22Rv1 (cell line): Measurements from ENCODE around the gene ZRANB2.
A peak's percentile ranks its signal among the peaks of the same experiment; 100 is the strongest.

Experiments used
- H3K27ac ChIP-seq: fragments of 450-650 bp; 2 replicates; pipeline ENCODE4 v1.5.1; 2017
- CTCF ChIP-seq: fragments of 450-650 bp; IDR thresholded peaks from 2 replicates; pipeline ENCODE4 v1.5.1; 2017; ENCODE audit warnings: mild to moderate bottlenecking
- ZFX ChIP-seq: fragments of 450-650 bp; IDR thresholded peaks from 2 replicates; pipeline ENCODE4 v1.6.1; 2017; ENCODE audit warnings: antibody characterized with exemption, borderline replicate concordance

Gene ZRANB2

DNA sequence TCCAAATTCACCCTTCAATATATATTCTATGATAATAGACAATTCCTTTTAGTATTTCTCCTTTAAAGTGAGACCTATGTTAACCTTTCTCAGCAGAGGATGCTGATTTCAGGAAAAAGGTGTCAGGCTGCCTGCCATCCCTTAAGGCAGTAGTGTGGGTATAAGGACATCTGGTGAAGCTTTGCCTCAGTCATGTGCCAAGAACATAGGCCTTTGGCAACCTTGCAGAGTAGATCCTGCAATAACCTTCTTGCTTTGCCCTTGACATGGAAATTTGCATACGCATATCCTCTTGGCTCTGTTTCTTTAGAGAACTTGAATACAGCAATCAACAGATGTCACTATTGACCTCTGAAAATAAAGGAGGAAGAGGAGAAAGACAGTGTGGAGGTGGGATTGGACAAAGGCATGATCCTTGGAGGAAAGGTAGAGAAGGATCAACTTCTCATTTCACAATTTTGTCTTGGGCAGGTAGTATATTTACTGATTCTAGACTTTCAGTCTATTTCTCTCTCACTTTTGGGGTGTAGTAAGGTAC, 21.1 kb upstream of the ZRANB2 start:
- H3K27ac ChIP-seq: no peak overlapping the region
- TF ChIP-seq ZFX (no peak), CTCF (no peak)

DNA sequence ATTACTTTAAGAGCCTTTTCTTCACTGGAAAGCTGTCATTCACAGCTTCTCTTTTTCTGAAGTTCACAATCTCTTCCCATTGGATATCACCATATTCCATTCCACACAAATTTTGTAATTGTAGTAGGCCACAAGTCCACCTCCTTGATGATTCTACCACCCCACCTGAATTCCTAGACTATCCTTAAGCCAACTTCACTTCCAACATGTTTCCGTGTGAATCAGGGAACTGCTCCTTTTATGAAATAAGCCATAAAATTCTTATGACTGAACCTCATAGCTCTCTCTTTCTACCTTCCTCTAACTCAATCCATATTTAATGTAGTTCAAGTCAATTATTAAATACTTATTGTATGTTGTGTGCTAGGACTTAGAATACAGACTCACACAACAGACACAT, 16.6 kb upstream of the ZRANB2 start:
- no peak overlapping the region for H3K27ac ChIP-seq
- TF ChIP-seq ZFX (no peak), CTCF (no peak)

- TF ChIP-seq ZFX (no peak), CTCF (no peak)
- H3K27ac ChIP-seq: no peak overlapping the region
These were observed 14.1 kb upstream of the ZRANB2 start for GRCh38 chr1:71094913-71095312.

DNA sequence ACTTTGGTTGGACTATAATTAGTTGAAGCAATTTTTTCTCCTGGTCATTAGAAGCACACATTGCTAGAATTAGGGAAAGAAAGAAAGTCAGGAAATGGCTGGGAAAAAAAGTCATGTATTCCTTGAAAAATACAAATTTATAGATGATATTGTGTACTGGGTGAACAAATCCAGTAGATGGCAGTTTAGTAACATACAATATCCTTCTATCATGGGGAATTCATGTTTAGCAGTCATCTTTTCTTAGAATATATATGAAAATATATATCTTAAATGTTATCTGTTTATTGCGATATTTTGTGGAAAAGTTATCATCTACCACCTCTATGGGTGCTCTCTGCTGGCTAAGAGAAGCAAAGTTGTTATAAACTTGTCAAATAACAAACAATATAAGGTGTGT, 13.1 kb upstream of the ZRANB2 start:
- TF ChIP-seq ZFX (no peak), CTCF (peak; percentile 47)
- no peak overlapping the region for H3K27ac ChIP-seq

DNA sequence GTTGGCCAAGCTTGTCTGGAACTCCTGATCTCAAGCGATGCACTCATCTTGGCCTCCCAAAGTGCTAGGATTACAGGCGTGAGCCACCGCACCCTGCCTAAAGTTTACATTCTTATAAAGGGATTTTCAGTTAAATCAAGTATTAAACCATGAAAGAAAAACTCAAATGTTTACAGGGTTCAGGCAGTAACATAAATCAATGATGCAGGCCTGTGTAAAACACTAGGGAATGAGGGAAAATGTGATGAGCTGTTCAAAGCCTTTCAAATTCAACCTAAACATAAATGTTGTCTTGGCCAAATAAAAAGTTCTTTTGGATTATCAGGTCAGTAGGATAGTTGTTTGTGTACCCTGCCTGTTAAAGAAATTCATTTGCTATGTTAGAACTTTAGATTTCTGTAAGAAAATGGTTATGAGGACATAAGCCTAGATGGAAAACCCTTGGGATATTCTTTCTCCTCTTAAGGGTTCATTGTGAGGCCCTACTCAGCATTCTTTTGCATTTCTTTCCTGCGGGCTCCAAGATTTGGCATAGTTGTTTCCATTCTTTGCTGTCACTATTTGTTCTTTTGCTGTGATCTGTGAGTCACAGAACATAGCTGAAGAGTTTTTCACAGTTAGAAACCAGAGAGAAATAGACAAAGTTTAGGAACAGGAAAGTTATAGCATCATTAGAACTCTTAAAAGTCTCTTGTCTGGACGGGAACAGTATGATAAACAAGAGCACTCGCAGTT, 8.9 kb upstream of the ZRANB2 start:
- TF ChIP-seq CTCF (no peak), ZFX (no peak)
- no peak overlapping the region for H3K27ac ChIP-seq

- TF ChIP-seq CTCF (no peak), ZFX (no peak)
- no peak overlapping the region for H3K27ac ChIP-seq
These were observed 7.9 kb upstream of the ZRANB2 start for GRCh38 chr1:71088645-71089287.

GRCh38 chr1:71087713-71088112, 6.9 kb upstream of the ZRANB2 start:
- no peak for TF ChIP-seq CTCF
- no peak overlapping the region for H3K27ac ChIP-seq
